Peyer's patch (tissue), 4 donors: ENCODE measurements around the gene AQP7. TPM values are rescaled to one million over a fixed set of nuclear protein-coding genes. Genes with fewer than 3 reads are reported as not detected.
"Not testable (repeated sequence)": the region's sequence is repeated elsewhere in the genome, so short reads cannot be mapped to it uniquely, and the experiment has no call there.

Experiments used
- DNase-seq, 3 donors: peaks; one replicate each; pipeline ENCODE4 v3.0.0-alpha.2; 2017 to 2019
- H3K27ac ChIP-seq, 4 donors: fragments of 200-600 bp; sonication (generic); one replicate each; pipeline ENCODE4 v1.5.1; 2016 to 2019
- H3K27me3 ChIP-seq, 2 donors: fragments of 200-600 bp; sonication (generic); one replicate each; pipeline ENCODE4 v1.5.1; 2019
- H3K36me3 ChIP-seq, 3 donors: fragments of 200-600 bp; sonication (generic); one replicate each; pipeline ENCODE4 v1.5.1; 2016 to 2019
- H3K4me1 ChIP-seq, 4 donors: fragments of 200-600 bp; sonication (generic); one replicate each; pipeline ENCODE4 v1.5.1; 2016 to 2019
- H3K4me3 ChIP-seq, 4 donors: fragments of 200-600 bp; sonication (generic); 1 replicate in 3 of 4; 2 replicates in 1 of 4; pipeline ENCODE4 v1.5.1; 2016 to 2019; ENCODE audit warnings: mild to moderate bottlenecking in 1 of 4
- H3K9me3 ChIP-seq, 4 donors: fragments of 200-600 bp; sonication (generic); one replicate each; pipeline ENCODE4 v1.5.1; 2016 to 2019; ENCODE audit warnings: mild to moderate bottlenecking in 1 of 4
- POLR2A ChIP-seq, 2 donors: fragments of 450-650 bp; IDR thresholded peaks; one replicate each; pipeline ENCODE4 v1.5.1; 2017; ENCODE audit warnings: antibody characterized with exemption in 2 of 2, mild to moderate bottlenecking in 2 of 2, moderate library complexity in 2 of 2
- total RNA-seq, 4 donors: library from RNA; depleted of rRNA; stranded (reverse); fragments of >200 nt; gene quantifications; one replicate each; pipeline ENCODE4 v1.1.0, GENCODE V29; 2016
- TF ChIP-seq, protein P1 (sequence below), 6 experiments: fragments of 450-650 bp in 4 of 6; fragments of 200-600 bp in 2 of 6; sonication (generic) in 1 of 6; IDR thresholded peaks; one replicate each; pipeline ENCODE4 v1.5.1; 2017 to 2019; ENCODE audit warnings: antibody characterized with exemption in 6 of 6, mild to moderate bottlenecking in 3 of 6, moderate library complexity in 1 of 6

Gene AQP7
- 100 to 1,000 TPM in 1 of 4 donors, 10 to 100 TPM in 2, 1 to 10 TPM in 1; 5.0 to 119 (median 79.2) TPM for total RNA-seq

DNA sequence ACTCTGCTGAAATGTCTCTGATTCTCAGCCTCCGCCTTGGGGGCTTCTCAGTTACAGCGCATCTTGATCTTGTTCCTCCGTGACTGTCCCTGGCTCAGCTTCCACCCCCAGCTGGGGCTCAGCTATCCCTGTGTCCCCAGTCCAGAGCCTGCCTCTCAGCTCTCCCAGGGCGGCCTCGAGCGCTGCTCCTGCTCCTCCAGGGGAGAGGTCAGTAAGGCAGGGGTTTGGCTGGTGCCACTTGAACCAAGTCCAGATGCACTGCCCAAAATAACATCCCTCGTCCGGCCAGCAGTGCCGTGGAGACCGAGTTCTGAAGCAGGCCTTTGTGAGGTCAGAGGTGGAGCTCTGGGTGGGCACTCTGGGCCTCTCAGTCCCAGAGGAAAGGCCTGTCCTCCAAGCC lies at the start of gene AQP7:
AQP7 (minus strand) TSS at position 198 of the 400 bp plus-strand sequence. CDS start 1,306 bp downstream, outside the sequence.
- Histone ChIP-seq H3K27ac (peak within 1 kb of the TSS in 1 of 4 donors; percentile 16), H3K4me3 (peak within 1 kb of the TSS in 1 of 4 donors; percentile 25)
- DNase-seq, H3K27me3 ChIP-seq, H3K36me3 ChIP-seq, H3K4me1 ChIP-seq, H3K9me3 ChIP-seq: not testable (repeated sequence)

DNA sequence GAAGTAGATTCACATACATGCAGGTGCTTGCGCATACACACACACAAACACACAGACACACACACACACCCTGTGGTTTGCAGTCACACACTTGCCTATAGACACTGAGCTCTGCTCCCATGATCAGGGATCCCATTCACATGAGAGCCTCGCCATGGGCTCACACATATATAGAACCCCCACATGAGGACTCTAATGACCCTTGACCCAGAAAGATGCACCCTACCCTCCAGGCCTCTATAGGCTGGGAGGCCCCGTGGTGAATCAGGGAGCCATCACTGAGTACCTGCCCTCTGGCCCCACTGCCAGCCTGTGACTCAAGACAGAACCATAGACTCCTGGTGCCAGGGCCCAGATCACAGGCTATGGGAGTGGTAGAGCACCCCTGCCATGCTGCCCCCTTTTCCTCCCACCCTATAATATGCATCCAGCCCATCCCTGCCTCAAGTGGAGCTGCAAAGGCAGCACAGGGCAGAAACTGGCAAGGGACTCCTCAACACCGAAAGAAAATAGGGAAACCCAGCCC lies 48.3 kb upstream of the AQP7 start:
- H3K27me3 ChIP-seq, result no peaks in the 10 kb centered on the region
- H3K4me1 ChIP-seq, result peaks cover 4 to 36% (median 13%) of the 10 kb centered on the region in 4 donors
- H3K36me3 ChIP-seq, result no peaks in the 10 kb centered on the region
- no peak overlapping the region for H3K4me3 ChIP-seq
- TF ChIP-seq, protein P1, sequence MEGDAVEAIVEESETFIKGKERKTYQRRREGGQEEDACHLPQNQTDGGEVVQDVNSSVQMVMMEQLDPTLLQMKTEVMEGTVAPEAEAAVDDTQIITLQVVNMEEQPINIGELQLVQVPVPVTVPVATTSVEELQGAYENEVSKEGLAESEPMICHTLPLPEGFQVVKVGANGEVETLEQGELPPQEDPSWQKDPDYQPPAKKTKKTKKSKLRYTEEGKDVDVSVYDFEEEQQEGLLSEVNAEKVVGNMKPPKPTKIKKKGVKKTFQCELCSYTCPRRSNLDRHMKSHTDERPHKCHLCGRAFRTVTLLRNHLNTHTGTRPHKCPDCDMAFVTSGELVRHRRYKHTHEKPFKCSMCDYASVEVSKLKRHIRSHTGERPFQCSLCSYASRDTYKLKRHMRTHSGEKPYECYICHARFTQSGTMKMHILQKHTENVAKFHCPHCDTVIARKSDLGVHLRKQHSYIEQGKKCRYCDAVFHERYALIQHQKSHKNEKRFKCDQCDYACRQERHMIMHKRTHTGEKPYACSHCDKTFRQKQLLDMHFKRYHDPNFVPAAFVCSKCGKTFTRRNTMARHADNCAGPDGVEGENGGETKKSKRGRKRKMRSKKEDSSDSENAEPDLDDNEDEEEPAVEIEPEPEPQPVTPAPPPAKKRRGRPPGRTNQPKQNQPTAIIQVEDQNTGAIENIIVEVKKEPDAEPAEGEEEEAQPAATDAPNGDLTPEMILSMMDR (IDR thresholded peaks at IDR 0.05), result no peak
- no peak for TF ChIP-seq POLR2A (IDR thresholded peaks at IDR 0.05)
- no peak overlapping the region for H3K27ac ChIP-seq
- DNase-seq, result peak in 2 of 3 donors; percentile 54 to 69
- H3K9me3 ChIP-seq, result no peaks in the 10 kb centered on the region

DNA sequence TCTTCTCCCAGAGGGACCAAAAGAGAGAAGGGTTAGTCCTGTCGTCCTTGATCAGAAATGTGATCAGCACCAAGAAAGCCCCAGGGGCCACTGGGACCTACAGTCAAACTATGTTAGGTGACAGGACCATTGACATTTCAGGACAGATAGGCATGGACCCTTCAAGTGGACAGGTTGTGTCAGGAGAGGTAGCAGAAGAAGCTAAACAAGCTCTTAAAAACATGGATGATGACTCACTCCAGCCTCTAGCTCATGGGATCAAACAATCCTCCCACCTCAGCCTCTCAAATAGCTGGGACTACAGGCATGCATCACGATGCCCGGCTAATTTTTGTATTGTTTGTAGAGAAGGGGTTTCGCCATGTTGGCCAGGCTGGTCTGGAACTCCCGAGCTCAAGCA lies 47.3 kb upstream of the AQP7 start:
- no peaks in the 10 kb centered on the region for H3K9me3 ChIP-seq
- H3K4me1 ChIP-seq, result peaks cover 4 to 43% (median 15%) of the 10 kb centered on the region in 4 donors
- no peak overlapping the region for H3K27ac ChIP-seq
- no peaks in the 10 kb centered on the region for H3K36me3 ChIP-seq
- no peaks in the 10 kb centered on the region for H3K27me3 ChIP-seq
- TF ChIP-seq POLR2A (IDR thresholded peaks at IDR 0.05), result no peak
- TF ChIP-seq, protein P1 (IDR thresholded peaks at IDR 0.05), result no peak
- no peak overlapping the region for H3K4me3 ChIP-seq
- no peak for DNase-seq

DNA sequence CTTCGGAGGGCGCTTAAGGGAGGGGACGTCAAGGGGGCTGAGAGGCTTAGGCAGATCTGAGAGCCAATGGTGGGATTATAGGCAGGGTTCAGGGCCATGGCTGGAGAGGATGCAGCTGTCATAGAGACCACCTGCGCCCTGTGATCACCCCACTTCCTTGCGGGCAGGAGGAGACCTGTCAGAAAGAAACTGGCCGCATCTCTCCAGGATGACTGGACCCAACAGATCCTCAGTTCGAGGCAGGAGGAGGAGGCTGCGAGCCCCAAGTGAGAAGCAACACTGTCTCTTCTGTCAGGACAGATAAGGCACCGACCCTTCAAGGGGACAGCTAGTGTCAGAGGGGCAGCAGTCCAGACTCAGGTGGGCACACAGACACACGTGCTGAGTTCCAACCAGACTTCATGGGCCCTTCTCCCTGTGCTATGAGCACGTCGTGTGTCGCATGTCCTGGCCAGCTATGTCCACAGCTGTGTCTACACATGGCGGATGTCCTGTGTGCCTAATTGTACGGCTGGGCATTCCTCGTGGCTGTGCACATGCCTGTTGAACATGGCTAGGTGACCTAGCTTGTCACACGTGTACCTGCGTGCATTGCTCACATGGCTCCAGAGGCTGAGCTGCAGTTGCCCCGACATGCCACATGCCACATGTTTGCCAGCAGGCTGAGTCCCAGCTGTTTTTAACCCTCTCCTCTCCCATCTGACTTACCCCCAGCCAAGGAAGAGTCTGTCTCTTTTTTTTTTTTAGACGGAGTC lies 45.6 kb upstream of the AQP7 start:
- H3K27ac ChIP-seq, result peak overlapping the region; percentile 76 to 97 (median 86)
- no peak for DNase-seq
- peaks cover 4 to 44% (median 15%) of the 10 kb centered on the region in 4 donors for H3K4me1 ChIP-seq
- no peaks in the 10 kb centered on the region for H3K9me3 ChIP-seq
- H3K36me3 ChIP-seq, result peaks cover 0 to 10% (median 0%) of the 10 kb centered on the region in 3 donors
- H3K27me3 ChIP-seq, result no peaks in the 10 kb centered on the region
- H3K4me3 ChIP-seq, result peak overlapping the region; percentile 44 to 77 (median 66)
- TF ChIP-seq, protein P1 (IDR thresholded peaks at IDR 0.05), result no peak
- TF ChIP-seq POLR2A (IDR thresholded peaks at IDR 0.05), result no peak

DNA sequence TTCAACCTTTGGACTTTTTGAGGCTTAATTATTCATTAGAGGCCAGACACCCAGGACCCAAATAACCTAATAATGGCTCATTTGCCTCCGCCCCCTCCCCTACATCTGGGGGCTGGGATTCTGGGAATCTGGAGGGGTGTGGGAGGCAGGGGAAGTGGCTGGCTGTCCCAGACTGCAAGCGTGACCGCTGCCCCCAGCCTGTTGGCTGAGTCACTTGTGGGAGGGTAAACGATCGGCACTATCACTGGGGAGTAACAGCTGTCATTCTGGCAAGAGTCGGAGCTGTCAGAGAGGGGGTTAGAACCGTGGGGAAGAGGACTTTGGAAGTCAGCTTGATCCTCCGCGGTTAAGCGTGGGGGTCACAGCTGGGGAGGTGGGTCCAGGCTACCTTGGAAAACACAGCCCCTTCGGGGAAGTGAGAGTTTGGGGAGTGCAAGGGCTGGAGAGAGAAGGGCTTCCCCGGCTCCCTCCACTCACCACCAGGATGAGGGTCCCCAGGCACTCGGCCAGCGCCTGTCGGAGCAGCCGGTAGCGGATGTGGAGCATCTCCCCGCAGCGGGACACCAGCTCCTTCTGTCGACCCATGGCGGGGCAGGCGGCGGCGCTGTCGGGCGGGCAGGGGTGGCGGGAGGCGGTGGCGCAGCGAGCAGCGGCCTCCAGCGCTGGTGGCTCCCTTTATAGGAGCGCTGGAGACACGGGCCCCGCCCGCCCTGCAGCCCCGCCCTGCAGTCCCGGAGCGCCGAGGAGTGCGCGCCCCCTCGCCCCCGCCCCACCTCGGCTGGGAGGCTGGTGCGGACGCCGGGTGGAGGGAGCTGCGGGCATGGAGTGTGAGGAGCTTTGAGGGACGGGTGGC lies 44.8 kb upstream of the AQP7 start, which contains the start of gene AQP3:
AQP3 (minus strand) TSS at position 648 of the 853 bp plus-strand sequence; CDS start at position 585, 63 bp downstream.
- DNase-seq, result peak; percentile 73 to 90 (median 85)
- TF ChIP-seq, protein P1 (IDR thresholded peaks at IDR 0.05), result peak in 4 of 6 experiments; percentile 24 to 51 (median 38)
- TF ChIP-seq POLR2A (IDR thresholded peaks at IDR 0.05), result peak; percentile 72 to 93
- Histone ChIP-seq H3K27me3 (no peaks in the 10 kb centered on the region), H3K9me3 (no peaks in the 10 kb centered on the region), H3K4me1 (peaks cover 4 to 42% (median 15%) of the 10 kb centered on the region in 4 donors), H3K27ac (peak within 1 kb of the TSS; percentile 76 to 97 (median 86)), H3K4me3 (peak within 1 kb of the TSS; percentile 44 to 77 (median 66)), H3K36me3 (peaks cover 0 to 18% (median 0%) of the 10 kb centered on the region in 3 donors)
